Glomerular visceral epithelial cell (primary cell): ENCODE results near the gene CDC20B.
A peak's percentile ranks its signal among the peaks of the same experiment; 100 is the strongest.
"Not testable (repeated sequence)": the region's sequence is repeated elsewhere in the genome, so short reads cannot be mapped to it uniquely, and the experiment has no call there.

ENCODE experiments used
- DNase-seq: peaks from one replicate; pipeline ENCODE4 v3.0.0-alpha.2; 2016; ENCODE audit errors: extremely low spot score

CDC20B gene

GRCh38 chr5:55160493-55161209 is 12.3 kb downstream of the CDC20B start:
- DNase-seq = peak; percentile 90

GRCh38 chr5:55159763-55160492 is 13.0 kb downstream of the CDC20B start, which contains the start of gene GPX8:
TSS of gene GPX8 (plus strand) at chr5:55160171. CDS start at chr5:55160193, 22 bp downstream.
- peak; percentile 86 for DNase-seq

DNA sequence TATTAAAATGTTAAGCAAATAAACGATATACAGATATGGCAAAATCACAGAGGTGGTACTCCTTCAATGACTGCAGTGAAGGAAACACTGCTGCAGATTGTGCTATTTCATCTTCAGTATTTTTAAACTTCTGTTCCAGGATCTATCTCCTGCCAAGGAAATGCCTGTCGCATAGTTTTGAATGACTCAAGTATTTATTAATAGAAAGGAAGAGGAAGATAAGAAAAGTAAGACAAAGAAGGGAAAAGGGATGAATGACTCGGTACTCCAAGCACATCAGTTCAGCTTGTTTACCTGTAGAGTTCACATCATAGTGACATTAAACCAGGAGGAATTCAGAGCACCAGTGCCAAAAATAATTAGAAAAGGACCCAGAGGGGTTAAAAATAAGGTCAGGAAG is 18.1 kb downstream of the CDC20B start:
- no peak for DNase-seq

GRCh38 chr5:55151923-55152842 is 20.8 kb downstream of the CDC20B start:
- DNase-seq = no peak

DNA sequence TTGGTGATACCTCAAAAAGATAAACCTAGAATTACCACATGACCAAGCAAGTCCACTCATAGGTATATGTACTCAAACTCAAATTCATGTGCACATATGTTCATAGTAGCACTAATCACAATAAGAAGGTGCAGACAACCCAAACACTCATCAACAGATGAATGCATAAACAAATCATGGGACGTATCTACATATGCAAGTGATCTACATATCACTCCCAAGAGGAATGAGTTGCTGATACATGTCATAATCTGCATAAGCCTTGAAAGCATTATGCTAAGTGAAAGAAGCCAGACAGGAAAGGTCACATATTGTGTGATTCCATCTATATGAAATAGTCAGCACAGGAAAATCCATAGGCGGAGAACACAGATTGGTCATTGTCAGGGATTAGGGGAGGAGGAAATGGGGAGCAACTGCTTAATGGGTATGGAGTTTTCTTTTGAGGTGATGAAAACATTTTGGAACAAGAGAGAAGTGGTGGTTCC is 23.6 kb downstream of the CDC20B start:
- no peak for DNase-seq

GRCh38 chr5:55146543-55147151 is 26.3 kb downstream of the CDC20B start:
- DNase-seq = peak; percentile 88

DNA sequence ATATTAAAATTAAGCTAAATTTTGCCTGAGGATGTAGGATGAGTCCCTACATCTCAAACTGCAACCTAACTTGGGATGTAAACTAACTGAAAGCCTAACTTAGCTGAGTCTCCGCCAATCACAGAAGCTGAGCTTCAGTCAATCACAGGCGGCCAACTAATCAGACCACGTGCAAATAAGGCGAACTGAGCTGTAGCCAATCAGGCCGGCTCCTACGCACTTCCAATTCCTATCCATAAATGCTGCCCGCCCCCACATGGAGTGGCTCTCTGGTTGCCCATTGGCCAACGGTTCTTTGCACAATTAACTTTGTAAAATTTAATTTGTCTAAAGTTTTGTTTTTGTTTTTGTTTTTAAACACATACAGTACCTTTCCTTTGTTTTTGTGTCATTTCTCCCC is 26.9 kb downstream of the CDC20B start:
- no peak for DNase-seq

GRCh38 chr5:55143624-55144023 is 29.4 kb downstream of the CDC20B start:
- DNase-seq = no peak

- no peak for DNase-seq
These were observed 30.9 kb downstream of the CDC20B start for GRCh38 chr5:55141945-55142690.

DNA sequence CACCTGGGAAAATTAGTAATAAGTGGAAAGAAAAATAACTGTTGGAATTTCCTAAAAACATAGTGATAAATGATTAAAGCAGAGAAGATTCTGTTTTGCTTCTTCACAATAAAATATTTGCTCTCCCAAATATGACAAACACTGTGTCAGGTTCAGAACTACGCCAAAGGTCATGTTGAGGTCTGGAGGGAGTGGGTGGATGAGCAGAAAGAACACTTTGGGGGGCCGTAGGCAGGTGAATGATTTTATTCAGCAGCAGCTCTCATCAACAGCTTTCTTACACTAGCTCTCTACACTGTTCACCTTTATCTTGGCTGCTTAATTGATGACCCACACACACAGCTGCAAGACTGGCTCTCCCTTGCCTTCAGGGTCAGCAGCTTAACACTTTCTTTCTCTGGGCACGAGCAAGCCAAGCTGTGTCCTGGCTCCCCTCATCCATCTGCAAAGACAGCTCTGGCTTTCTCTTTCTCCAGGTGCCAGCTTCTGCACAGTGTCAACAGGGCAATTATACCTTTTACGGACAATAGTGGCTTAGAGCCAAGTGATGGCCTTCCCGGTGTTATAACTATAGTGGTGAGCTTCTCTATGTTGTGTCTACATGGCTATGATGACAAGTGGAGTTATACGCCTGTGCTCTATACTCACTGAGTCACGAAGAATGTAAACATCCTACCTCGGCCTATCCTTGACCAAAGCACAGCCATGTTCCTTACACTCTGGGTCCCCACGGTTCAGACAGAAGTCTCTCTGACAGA is 31.9 kb downstream of the CDC20B start:
- no peak for DNase-seq

DNA sequence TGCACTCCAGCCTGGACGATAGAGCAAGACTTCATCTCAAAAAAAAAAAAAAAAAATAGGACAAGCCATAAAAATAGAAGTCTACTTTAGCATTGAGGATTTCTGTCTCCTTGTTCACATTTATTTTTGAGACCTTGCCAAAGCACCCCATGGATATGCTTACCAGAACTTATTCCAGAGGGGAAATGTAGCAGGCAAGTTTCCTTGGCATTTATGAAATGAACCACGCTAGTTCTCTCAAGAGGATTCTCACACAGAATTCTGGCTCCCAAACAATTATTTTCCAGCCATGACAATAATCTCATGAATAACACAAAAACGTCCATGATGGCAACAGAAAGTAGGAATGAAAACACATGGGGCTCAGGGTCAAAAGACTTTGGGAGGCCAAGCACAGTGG is 36.5 kb downstream of the CDC20B start:
- no peak for DNase-seq

DNA sequence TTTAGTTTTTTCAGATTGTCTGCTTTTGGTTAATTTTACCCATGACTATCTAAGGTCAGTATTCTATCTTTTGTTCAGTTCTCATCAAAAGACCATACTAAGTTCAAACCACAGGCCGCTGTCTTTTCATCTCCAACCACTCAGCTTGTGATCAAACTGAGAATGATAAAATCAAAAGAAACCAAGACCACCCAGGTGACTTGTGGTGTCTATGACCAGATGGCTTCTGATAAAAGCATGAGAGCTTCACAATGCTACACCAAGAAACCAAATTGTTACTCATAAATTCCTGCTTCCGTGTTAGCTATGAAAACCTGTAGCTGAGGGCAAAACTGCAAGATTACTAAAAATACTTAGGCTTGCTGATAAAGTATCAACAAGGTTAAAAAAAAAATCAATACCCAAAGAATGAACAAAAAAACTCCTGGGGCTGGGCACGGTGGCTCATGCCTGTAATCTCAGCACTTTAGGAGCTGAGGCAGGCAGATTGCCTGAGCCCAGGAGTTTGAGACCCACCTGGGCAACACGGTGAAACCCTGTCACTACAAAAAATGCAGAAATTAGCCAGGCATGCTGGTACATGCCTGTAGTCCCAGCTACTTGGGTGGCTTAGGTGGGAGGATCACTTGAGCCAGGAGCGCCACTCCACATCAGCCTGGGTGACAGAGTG is 38.8 kb downstream of the CDC20B start:
- no peak for DNase-seq

- no peak for DNase-seq
These were observed 49.6 kb downstream of the CDC20B start for GRCh38 chr5:55123365-55123764.

GRCh38 chr5:55114061-55114460 is 58.9 kb downstream of the CDC20B start:
- no peak for DNase-seq

GRCh38 chr5:55113327-55113726 is 59.6 kb downstream of the CDC20B start:
- no peak for DNase-seq

GRCh38 chr5:55110217-55110616 is 62.8 kb downstream of the CDC20B start:
- DNase-seq = no peak

DNA sequence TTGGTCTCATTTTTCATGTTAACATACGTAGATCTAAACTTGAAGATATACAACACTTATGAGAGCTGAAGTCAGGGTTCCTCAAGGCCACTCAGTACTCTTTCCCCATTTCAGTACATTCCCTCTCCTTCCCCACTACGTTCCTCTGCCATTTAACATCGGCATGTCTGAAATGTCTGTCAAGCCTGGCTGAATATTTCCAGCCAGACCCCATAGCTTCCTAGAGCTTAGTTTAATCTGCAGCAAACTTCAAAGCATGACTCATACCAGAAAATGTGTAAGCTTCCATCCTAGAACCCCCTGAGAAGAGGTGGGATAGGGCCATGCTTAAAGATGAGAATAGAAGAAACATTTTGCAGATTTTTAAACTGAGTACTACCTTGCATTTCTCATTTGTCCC is 64.3 kb downstream of the CDC20B start:
- no peak for DNase-seq

DNA sequence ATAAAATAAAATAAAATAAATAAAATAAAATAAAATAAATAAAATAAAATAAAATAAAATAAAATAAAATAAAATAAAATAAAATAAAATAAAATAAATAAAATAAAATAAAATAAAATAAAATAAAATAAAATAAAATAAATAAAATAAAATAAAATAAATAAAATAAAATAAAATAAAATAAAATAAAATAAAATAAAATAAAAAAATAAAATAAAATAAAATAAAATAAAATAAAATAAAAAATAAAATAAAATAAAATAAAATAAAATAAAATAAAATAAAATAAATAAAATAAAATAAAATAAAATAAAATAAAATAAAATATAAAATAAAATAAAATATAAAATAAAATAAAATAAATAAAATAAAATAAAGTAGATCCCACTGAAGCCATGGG is 67.0 kb downstream of the CDC20B start:
- not testable (repeated sequence) for DNase-seq

- DNase-seq = no peak
These were observed 67.9 kb downstream of the CDC20B start for GRCh38 chr5:55104946-55105701.
